HG03064 (cell line): Measurements from ENCODE around the gene TSPAN7.

Source experiments
- ATAC-seq: cut with Tn5 transposase; IDR thresholded peaks from one replicate; pipeline ENCODE4 v1.9.1; 2021; ENCODE audit warnings: low read depth; ENCODE audit not compliant: unreplicated experiment

TSPAN7 gene, protein sequence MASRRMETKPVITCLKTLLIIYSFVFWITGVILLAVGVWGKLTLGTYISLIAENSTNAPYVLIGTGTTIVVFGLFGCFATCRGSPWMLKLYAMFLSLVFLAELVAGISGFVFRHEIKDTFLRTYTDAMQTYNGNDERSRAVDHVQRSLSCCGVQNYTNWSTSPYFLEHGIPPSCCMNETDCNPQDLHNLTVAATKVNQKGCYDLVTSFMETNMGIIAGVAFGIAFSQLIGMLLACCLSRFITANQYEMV

DNA sequence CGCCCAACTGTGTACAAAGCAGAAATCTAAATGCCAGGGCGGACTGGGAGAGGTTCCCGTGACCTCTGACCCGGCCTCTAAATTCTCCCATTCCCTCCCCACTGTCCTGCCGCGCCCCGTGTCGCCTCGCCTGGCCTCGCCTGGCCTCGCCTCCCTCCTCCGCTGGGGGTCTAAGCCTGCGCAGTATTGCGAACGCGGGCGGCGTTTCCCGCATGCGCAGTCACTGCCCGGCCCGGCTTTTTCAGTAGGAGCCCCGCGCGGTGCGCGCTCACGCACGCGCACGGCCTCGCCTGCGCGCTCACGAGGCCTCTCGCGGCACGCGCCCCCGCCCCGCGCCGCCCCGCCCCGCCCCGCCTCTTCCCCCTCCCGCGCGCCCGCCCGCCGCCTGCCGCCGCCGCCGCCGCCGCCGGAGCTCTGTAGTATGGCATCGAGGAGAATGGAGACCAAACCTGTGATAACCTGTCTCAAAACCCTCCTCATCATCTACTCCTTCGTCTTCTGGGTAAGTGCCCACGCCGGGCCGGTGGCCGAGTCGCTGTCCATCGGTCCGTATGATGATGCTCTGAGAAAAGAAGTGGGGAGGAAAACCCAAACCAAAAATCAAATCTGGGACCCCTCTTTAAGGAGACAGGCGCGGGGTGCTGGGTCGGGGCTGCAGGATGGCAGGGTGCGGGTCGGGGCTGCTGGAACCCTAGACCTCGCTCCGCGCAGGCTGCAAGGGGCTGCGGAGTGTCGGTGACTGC lies at the start of gene TSPAN7:
TSS of gene TSPAN7 (plus strand) at position 417 of the 743 bp plus-strand sequence. CDS start at position 422, 5 bp downstream.
- ATAC-seq = no peak

DNA sequence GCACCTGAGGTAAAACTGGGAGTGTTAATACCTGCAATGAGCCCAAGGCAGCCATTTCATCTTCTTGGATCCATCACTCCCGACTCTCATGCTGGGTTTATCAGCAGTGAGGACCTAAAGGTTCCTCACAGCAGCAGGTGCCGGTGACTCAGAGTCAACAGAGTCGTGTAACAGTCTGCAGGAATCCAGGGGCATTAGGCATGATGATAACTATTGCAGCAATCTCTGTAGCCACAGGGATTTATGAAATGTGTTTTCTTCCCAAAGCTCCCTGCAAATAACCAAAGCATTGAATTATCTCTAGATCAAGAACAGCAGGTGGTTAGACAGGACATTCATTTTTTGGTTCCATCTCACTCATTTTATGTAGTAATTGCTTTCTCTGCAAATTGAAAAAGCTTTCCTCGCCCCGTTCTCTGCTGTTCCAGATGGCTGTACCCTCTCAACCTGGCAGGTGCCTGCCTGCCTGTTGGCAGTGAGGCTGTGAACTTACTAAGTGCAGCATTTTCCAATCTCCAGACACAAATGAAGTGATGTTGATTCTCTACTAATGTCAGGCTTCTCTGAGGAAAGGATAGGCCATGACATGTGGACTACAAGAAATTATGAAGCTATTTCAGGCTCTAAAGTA lies 48.1 kb upstream of the TSPAN7 start:
- ATAC-seq = no peak

GRCh38 chrX:38514016-38514854 lies 47.1 kb upstream of the TSPAN7 start:
- no peak for ATAC-seq

DNA sequence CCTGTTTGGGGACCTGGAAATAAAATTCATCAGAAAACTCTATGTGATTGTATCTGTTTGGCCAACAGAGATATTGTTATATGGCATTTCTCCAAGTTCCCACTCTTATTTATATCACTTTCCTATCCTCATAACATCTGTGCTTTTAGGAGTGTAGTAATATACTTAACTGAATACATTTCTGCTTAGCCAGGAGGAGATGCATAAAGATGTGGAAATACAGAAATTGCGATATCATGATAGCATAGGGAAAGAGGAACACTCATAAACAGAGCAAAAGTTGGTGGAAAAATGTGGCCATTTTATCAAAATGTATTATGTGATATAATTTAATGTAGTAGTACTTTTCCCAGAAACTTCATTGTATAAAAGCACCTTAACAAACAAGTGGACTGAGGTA lies 46.1 kb upstream of the TSPAN7 start:
- ATAC-seq = no peak

- no peak for ATAC-seq
Measured at GRCh38 chrX:38516196-38516774, 45.1 kb upstream of the TSPAN7 start.

GRCh38 chrX:38519651-38520050 lies 41.7 kb upstream of the TSPAN7 start:
- no peak for ATAC-seq

DNA sequence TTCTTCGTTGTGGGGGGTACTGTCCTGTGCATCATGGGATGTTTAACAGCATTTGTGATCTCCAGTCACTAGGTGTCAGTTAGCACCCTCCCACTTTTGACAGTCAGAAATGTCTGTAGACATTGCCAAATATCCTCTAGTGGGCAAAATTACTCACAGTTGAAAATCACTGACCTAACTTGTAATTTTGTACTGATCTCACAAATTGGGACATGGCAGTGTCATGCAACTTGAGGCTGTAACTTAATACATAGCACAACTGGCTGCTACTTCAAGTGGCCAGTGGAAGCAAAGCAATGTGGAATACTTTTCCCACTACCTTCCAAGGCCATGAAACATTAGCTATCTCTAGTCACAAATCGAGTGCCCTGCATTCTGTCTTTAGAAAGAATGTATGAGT lies 23.2 kb upstream of the TSPAN7 start:
- ATAC-seq = no peak

DNA sequence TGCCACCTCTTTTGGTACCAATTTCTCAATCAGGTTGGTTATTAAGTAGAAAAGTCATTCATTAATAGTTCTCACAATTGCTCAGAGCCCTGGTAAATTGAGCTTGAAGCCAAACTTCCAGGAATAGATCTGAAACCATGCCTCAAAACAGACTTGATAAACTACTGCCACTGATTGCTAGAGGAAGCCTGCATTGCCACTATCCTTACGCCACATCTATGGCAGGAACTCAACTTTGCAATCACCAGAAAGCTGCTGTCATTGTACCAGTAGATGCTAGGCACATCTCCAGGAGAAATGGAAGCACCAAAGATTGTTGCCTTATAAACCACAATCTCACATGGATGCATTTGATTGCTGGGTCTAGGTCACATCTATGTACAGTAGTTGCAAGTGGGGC lies 21.6 kb upstream of the TSPAN7 start:
- ATAC-seq = no peak

- no peak for ATAC-seq
Measured at GRCh38 chrX:38548508-38548907, 12.8 kb upstream of the TSPAN7 start.

DNA sequence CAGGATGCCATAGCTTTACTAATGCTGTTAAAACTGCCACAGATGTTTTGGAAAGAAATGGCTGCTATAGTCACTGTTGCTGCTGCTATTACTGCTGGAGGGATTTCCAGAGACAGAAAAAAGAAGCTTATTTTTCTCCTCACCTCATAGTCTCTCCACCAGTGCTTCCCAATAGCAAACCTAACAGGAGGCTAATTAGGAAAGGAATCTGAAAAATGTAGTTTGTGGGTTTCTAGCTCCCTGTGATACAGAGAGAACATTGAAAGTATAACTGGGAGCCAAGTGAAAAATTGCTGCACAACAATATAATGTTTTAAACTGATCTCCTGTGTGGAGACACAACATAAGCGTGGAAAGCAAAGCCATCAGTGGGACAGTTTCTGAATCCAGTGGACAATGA lies 8.6 kb upstream of the TSPAN7 start:
- ATAC-seq = no peak

DNA sequence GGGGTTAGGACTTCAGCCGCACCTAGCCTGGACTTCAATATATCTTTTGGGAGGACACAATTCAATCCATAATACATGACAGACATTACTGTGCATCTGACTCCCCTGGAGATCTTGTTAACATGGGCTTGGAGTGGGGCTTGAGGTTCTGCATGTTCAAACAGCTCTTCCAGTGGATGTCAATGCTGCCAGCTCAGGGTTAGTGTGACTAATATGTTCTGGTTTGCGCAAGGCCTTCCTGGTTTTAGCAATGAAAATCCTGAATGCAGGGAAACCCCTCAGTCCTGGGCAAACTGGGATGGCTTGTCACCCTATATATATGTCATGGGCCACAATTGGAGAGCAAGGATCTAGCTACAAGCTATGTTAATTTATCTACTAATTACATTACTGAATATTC lies 2.7 kb upstream of the TSPAN7 start:
- ATAC-seq = no peak

GRCh38 chrX:38560776-38561125 lies 591 bp upstream of the TSPAN7 start:
- ATAC-seq = no peak

DNA sequence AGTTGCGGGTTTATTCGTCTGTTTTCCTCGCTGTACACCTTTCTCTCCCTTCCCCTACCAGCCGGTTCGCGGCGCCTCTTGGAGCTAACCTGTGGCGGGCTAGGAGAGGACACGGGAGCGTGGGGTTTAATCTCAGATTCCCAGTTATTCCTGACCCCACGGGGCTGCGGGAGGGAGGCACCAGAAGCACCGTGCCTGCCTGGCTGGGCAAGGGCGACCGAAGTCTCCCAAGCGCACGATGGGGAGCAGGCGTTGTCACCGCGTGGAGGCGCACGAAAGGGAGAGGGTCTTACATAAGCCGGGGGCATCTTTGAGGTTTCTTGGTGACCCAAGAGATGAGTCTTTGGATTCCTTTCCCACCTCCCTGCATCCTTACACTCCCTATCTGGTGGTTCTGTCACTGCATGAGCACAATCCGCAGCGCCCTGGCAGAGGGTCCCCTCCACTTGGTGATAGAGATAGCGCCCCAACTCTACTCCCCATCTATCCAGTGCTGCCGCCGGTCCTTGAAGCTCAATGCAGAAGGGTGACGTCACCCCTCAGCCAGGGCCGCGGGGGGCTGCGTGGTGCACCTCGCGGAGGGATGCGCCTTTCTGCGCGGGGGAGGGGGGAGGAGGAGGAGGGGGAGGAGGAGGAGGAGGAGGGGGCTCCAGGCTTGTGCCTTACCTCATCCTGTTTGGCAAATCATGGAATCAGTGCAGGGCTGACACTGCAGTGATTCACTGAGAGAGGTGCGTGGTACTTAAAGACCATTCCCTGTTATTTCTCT lies 793 bp downstream of the TSPAN7 start:
- ATAC-seq = no peak

DNA sequence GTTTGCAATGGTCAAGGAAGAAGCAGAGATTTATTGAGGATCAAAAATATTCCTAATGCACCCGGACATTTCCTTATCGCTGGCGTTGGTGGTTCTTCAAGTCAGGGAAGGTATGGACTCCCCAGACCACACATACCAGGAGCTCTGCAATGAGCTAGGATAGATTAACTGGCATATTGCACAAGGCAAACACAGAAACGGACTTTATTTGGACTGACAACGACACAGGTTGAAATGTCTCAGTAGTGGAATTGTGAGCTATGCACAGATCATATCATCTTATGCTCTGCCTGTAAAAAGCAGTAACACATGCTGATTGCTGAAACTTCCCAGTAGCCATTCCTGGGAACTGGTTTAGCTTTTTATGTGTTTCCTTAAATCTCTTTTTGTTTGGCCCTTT lies 1.7 kb downstream of the TSPAN7 start:
- ATAC-seq = no peak

DNA sequence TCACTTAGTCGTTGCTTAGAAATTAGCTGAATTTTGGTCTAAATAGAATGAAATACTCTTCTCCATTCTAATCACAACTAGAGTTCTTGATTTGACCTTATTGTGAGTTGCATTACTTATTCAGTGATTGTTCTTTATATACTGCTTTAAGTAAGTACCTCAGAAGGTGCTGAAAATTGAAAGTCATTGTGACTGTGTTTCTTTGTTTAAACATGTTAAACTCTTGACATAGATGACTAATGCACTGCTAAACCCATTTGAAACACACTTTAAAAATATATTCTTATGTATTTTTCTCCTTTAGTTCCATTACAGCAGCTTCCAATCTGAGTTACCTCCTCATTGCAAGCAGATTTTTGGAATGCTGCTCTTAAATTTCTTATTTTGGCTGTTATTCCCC lies 9.1 kb downstream of the TSPAN7 start:
- no peak for ATAC-seq

- no peak for ATAC-seq
Measured at GRCh38 chrX:38571058-38571457, 9.7 kb downstream of the TSPAN7 start.

GRCh38 chrX:38574858-38575257 lies 13.5 kb downstream of the TSPAN7 start:
- ATAC-seq = no peak

GRCh38 chrX:38575888-38576287 lies 14.5 kb downstream of the TSPAN7 start:
- ATAC-seq = no peak

DNA sequence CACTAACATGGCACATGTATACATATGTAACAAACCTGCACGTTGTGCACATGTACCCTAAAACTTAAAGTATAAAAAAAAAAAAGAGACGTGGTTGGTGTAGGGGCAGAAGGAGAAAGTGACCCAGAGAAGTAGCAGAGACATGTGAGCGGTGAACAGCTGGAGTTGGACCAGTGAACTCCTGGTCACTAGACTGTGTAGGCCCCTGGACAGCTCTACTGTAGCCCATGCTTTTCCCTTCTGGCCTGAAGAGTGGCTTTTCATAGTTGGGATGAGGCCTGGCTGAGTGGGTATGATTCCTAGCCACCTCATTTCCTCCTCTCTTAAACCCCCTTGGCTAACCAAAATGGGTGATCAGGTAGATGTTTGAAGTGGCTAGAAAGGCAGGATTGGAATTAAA lies 16.4 kb downstream of the TSPAN7 start:
- no peak for ATAC-seq

DNA sequence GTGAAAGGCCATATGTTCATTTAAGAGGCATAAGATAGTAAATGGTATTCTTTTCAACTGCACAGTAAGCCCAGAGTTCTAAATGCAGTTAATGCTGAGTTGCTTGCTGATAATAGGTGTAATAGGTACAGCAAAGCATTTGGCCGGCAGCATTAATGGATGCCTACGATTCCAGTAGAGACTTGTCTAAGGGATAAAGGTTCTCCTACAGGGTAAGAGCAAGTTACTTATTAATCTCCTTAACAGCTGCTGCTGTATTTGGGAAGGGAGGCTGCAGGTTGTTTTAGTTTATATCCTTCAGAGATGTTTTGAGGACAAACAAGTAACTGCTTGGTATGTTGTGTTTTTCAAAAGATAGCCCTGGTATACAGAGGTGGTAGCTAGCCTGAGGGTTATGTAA lies 16.8 kb downstream of the TSPAN7 start:
- no peak for ATAC-seq
